ENCODE measurements around the gene PFAS. TPM values are rescaled to one million over a fixed set of nuclear protein-coding genes. Genes with fewer than 3 reads are reported as not detected.

The PFAS gene
- total RNA-seq, 1 donor from 2014 or later = 64.6 TPM

GRCh38 chr17:8256691-8257090, 7.6 kb downstream of the PFAS start:
- no peaks in the 10 kb centered on the region for H3K9me3 ChIP-seq (ENCODE audit: low read depth)
- no peak overlapping the region for H3K27ac ChIP-seq
- no peak for TF ChIP-seq EZH2 (IDR thresholded peaks at IDR 0.05)
- no peak for TF ChIP-seq EZH2phosphoT487 (IDR thresholded peaks at IDR 0.05)
- TF ChIP-seq CTCF (IDR thresholded peaks at IDR 0.05) = no peak
- H3K27ac Mint-ChIP-seq = no peak overlapping the region
- H3K4me1 ChIP-seq = no peaks in the 10 kb centered on the region
- no peak overlapping the region for H3K4me3 Mint-ChIP-seq
- H3K36me3 ChIP-seq = peaks cover 4% of the 10 kb centered on the region
- H3K36me3 Mint-ChIP-seq = peaks cover 18% of the 10 kb centered on the region
- no peaks in the 10 kb centered on the region for H3K27me3 ChIP-seq
- H3F3A ChIP-seq (ENCODE audit: low read depth) = no peaks in the 10 kb centered on the region
- H3K9ac ChIP-seq = no peak overlapping the region
- no peak for DNase-seq (ENCODE audit: low spot score)
- no peak overlapping the region for H3K4me2 ChIP-seq
- H2AFZ ChIP-seq (replicated peaks) = no peak overlapping the region
- no peak overlapping the region for H3K4me3 ChIP-seq
- peaks cover 2% of the 10 kb centered on the region for H3K27me3 Mint-ChIP-seq (ENCODE audit: insufficient read depth, low read depth)
- peaks cover 22% of the 10 kb centered on the region for H3K79me2 ChIP-seq (ENCODE audit: low read depth)
- H4K20me1 ChIP-seq (ENCODE audit: low read depth) = no peaks in the 10 kb centered on the region
- H3K9me3 Mint-ChIP-seq = no peaks in the 10 kb centered on the region
- no peaks in the 10 kb centered on the region for H3K4me1 Mint-ChIP-seq

DNA sequence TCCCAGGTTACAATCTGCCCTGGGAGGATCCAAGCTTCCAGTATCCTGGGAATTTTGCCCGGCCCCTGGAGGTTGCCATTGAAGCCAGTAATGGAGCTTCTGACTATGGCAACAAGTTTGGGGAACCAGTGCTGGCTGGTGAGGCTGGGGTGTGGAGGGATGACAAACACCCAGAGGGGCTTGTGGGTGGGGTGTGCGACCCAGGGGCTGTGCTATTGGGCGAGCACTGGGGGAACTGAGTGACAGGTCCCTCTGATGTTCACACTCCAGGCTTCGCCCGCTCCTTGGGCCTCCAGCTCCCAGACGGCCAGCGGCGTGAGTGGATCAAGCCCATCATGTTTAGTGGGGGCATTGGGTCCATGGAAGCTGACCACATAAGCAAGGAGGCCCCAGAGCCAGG, 8.7 kb downstream of the PFAS start:
- H3K27ac ChIP-seq = no peak overlapping the region
- no peaks in the 10 kb centered on the region for H4K20me1 ChIP-seq (ENCODE audit: low read depth)
- Mint-ChIP-seq H3K27me3 (ENCODE audit: insufficient read depth, low read depth) (peaks cover 2% of the 10 kb centered on the region), H3K27ac (no peak overlapping the region), H3K9me3 (no peaks in the 10 kb centered on the region), H3K4me1 (no peaks in the 10 kb centered on the region), H3K4me3 (no peak overlapping the region), H3K36me3 (peaks cover 23% of the 10 kb centered on the region)
- no peaks in the 10 kb centered on the region for H3K27me3 ChIP-seq
- no peak for DNase-seq (ENCODE audit: low spot score)
- H3K79me2 ChIP-seq (ENCODE audit: low read depth) = peaks cover 11% of the 10 kb centered on the region
- no peaks in the 10 kb centered on the region for H3F3A ChIP-seq (ENCODE audit: low read depth)
- H3K36me3 ChIP-seq = peaks cover 4% of the 10 kb centered on the region
- H3K4me1 ChIP-seq = no peaks in the 10 kb centered on the region
- no peak overlapping the region for H2AFZ ChIP-seq (replicated peaks)
- H3K9ac ChIP-seq = no peak overlapping the region
- no peaks in the 10 kb centered on the region for H3K9me3 ChIP-seq (ENCODE audit: low read depth)
- no peak overlapping the region for H3K4me2 ChIP-seq
- no peak overlapping the region for H3K4me3 ChIP-seq
- TF ChIP-seq EZH2phosphoT487 (IDR thresholded peaks at IDR 0.05) = no peak
- TF ChIP-seq CTCF (IDR thresholded peaks at IDR 0.05) = no peak
- no peak for TF ChIP-seq EZH2 (IDR thresholded peaks at IDR 0.05)

DNA sequence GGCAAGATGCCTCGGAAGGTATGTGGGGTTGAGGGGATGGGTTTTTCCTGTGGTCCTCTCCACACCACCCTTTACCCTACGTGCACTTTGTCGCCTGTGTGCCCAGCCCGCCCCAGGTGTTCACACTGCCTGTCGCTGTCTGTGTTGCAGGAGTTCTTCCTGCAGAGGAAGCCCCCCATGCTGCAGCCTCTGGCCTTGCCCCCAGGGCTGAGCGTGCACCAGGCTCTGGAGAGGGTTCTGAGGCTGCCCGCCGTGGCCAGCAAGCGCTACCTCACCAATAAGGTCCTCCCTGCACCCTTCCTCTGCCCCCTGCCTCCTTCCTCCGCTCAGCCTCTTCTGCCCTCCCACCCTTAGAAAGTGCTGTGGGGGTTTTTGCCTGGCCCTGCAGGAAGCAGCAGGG, 15.2 kb downstream of the PFAS start:
- H3K36me3 ChIP-seq = peaks cover 1% of the 10 kb centered on the region
- H3K36me3 Mint-ChIP-seq = peaks cover 28% of the 10 kb centered on the region
- TF ChIP-seq EZH2 (IDR thresholded peaks at IDR 0.05) (no peak), CTCF (IDR thresholded peaks at IDR 0.05) (no peak), EZH2phosphoT487 (IDR thresholded peaks at IDR 0.05) (no peak)

More for the DNA sequence above, 15.2 kb downstream of the PFAS start:
- no peak overlapping the region for H3K9ac ChIP-seq
- H3K9me3 ChIP-seq (ENCODE audit: low read depth) = no peaks in the 10 kb centered on the region
- H3K27me3 ChIP-seq = no peaks in the 10 kb centered on the region
- H3K4me1 ChIP-seq = no peaks in the 10 kb centered on the region
- no peaks in the 10 kb centered on the region for H3F3A ChIP-seq (ENCODE audit: low read depth)
- no peak overlapping the region for H3K4me3 Mint-ChIP-seq
- no peaks in the 10 kb centered on the region for H3K79me2 ChIP-seq (ENCODE audit: low read depth)
- no peak overlapping the region for H3K4me2 ChIP-seq
- H3K4me1 Mint-ChIP-seq = no peaks in the 10 kb centered on the region
- H3K27ac Mint-ChIP-seq = no peak overlapping the region
- no peak overlapping the region for H3K27ac ChIP-seq
- H3K9me3 Mint-ChIP-seq = no peaks in the 10 kb centered on the region
- peaks cover 2% of the 10 kb centered on the region for H3K27me3 Mint-ChIP-seq (ENCODE audit: insufficient read depth, low read depth)
- no peak overlapping the region for H2AFZ ChIP-seq (replicated peaks)
- H3K4me3 ChIP-seq = no peak overlapping the region
- no peak for DNase-seq (ENCODE audit: low spot score)
- no peaks in the 10 kb centered on the region for H4K20me1 ChIP-seq (ENCODE audit: low read depth)

Data from neural progenitor cell (in vitro differentiated cells).